Brain pericyte (primary cell): ENCODE measurements around the gene ARID4B.
"Not testable (repeated sequence)": the region's sequence is repeated elsewhere in the genome, so short reads cannot be mapped to it uniquely, and the experiment has no call there.

Experiments
- DNase-seq: peaks from one replicate; pipeline ENCODE4 v3.0.0-alpha.2; 2012; ENCODE audit warnings: low read depth, low spot score

Gene ARID4B

GRCh38 chr1:235329139-235329902, 1.3 kb upstream of the ARID4B start:
- DNase-seq = no peak

- peak; percentile 99 for DNase-seq
Measured at GRCh38 chr1:235328271-235329138, 526 bp upstream of the ARID4B start, which contains the start of gene GGPS1. GGPS1 (plus strand) TSS chr1:235328570; CDS start chr1:235335265, 6,695 bp downstream.

- DNase-seq = no peak
Measured at GRCh38 chr1:235326719-235327558, 1.0 kb downstream of the ARID4B start.

- DNase-seq = no peak
Measured at GRCh38 chr1:235325854-235326253, 2.1 kb downstream of the ARID4B start.

GRCh38 chr1:235325139-235325538, 2.8 kb downstream of the ARID4B start:
- no peak for DNase-seq

GRCh38 chr1:235324296-235324695, 3.7 kb downstream of the ARID4B start:
- DNase-seq = no peak

- no peak for DNase-seq
Measured at GRCh38 chr1:235320521-235321179, 7.3 kb downstream of the ARID4B start.

- no peak for DNase-seq
Measured at GRCh38 chr1:235319255-235319654, 8.7 kb downstream of the ARID4B start.

GRCh38 chr1:235317168-235317567, 10.8 kb downstream of the ARID4B start:
- DNase-seq = no peak

GRCh38 chr1:235315735-235316134, 12.2 kb downstream of the ARID4B start:
- no peak for DNase-seq

GRCh38 chr1:235315173-235315572, 12.8 kb downstream of the ARID4B start:
- no peak for DNase-seq

GRCh38 chr1:235313931-235314678, 13.9 kb downstream of the ARID4B start:
- DNase-seq = no peak

GRCh38 chr1:235313262-235313661, 14.7 kb downstream of the ARID4B start:
- DNase-seq = no peak

GRCh38 chr1:235309206-235309605, 18.8 kb downstream of the ARID4B start:
- DNase-seq = not testable (repeated sequence)

- no peak for DNase-seq
Measured at GRCh38 chr1:235307158-235308124, 20.5 kb downstream of the ARID4B start.

- DNase-seq = no peak
Measured at GRCh38 chr1:235304549-235305451, 23.2 kb downstream of the ARID4B start.

GRCh38 chr1:235302143-235302542, 25.8 kb downstream of the ARID4B start:
- no peak for DNase-seq

GRCh38 chr1:235299169-235299858, 28.7 kb downstream of the ARID4B start:
- DNase-seq = no peak
